DND-41 (cell line): ENCODE results near the gene TFDP2.

Experiments used
- EZH2 ChIP-seq: IDR thresholded peaks from 3 replicates; pipeline ENCODE4 v1.6.1; 2012; ENCODE audit warnings: borderline replicate concordance, low read depth, mild to moderate bottlenecking, moderate library complexity, low read length, inconsistent platforms; ENCODE audit not compliant: severe bottlenecking
- TF ChIP-seq, protein P1 (sequence below): IDR thresholded peaks from 2 replicates; pipeline ENCODE4 v1.5.1; 2012; ENCODE audit warnings: borderline replicate concordance, low read length, moderate library complexity, mild to moderate bottlenecking; ENCODE audit not compliant: poor library complexity, severe bottlenecking; ENCODE audit errors: extremely low read depth

DNA sequence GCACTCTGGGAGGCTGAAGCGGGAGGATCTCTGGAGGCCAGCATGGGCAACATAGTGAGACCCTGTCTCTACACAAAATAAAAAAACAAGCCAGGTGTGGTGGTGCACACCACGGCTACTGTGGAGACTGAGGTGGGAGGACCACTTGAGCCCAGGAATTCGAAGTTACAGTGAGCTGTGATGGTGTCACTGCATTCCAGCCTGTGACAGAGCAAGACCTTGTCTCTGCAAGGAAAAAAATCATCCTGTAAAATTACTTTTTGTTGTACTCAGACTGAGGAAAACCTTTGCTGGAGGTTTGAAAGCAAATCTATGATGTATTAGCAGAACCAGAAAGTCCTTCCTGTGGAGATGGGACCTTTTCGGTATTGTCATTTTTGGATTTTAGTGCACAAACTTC lies 209.6 kb downstream of the TFDP2 start:
- TF ChIP-seq, protein P1, sequence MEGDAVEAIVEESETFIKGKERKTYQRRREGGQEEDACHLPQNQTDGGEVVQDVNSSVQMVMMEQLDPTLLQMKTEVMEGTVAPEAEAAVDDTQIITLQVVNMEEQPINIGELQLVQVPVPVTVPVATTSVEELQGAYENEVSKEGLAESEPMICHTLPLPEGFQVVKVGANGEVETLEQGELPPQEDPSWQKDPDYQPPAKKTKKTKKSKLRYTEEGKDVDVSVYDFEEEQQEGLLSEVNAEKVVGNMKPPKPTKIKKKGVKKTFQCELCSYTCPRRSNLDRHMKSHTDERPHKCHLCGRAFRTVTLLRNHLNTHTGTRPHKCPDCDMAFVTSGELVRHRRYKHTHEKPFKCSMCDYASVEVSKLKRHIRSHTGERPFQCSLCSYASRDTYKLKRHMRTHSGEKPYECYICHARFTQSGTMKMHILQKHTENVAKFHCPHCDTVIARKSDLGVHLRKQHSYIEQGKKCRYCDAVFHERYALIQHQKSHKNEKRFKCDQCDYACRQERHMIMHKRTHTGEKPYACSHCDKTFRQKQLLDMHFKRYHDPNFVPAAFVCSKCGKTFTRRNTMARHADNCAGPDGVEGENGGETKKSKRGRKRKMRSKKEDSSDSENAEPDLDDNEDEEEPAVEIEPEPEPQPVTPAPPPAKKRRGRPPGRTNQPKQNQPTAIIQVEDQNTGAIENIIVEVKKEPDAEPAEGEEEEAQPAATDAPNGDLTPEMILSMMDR, result no peak
- no peak for TF ChIP-seq EZH2
